Parathyroid adenoma (tissue), 2 donors: Measurements from ENCODE around the gene KATNBL1.

ENCODE experiments used
- H2AFZ ChIP-seq: fragments of 300-600 bp; sonication (generic); one replicate; pipeline ENCODE4 v1.7.0; 2017; ENCODE audit warnings: antibody characterized with exemption, mild to moderate bottlenecking
- H3K27ac ChIP-seq: fragments of 300-600 bp; sonication (generic); one replicate; pipeline ENCODE4 v1.7.0; 2017
- H3K27me3 ChIP-seq: fragments of 300-600 bp; sonication (generic); one replicate; pipeline ENCODE4 v1.7.0; 2017; ENCODE audit warnings: low read length; ENCODE audit not compliant: control insufficient read depth, insufficient read depth
- H3K36me3 ChIP-seq: fragments of 300-600 bp; sonication (generic); one replicate; pipeline ENCODE4 v1.7.0; 2017; ENCODE audit warnings: low read length; ENCODE audit not compliant: control insufficient read depth, insufficient read depth
- H3K4me1 ChIP-seq: fragments of 300-600 bp; sonication (generic); one replicate; pipeline ENCODE4 v1.7.0; 2017; ENCODE audit warnings: control low read depth
- H3K4me2 ChIP-seq: fragments of 300-600 bp; sonication (generic); one replicate; pipeline ENCODE4 v1.7.0; 2017; ENCODE audit warnings: low read length
- H3K4me3 ChIP-seq: fragments of 300-600 bp; sonication (generic); one replicate; pipeline ENCODE4 v1.7.0; 2017; ENCODE audit warnings: low read depth, low read length
- H3K79me2 ChIP-seq: fragments of 300-600 bp; sonication (generic); one replicate; pipeline ENCODE4 v1.7.0; 2017; ENCODE audit warnings: control low read depth
- H3K9ac ChIP-seq: fragments of 300-600 bp; sonication (generic); one replicate; pipeline ENCODE4 v1.7.0; 2017; ENCODE audit warnings: mild to moderate bottlenecking
- H3K9me3 ChIP-seq: fragments of 300-600 bp; sonication (generic); one replicate; pipeline ENCODE4 v1.7.0; 2017; ENCODE audit warnings: low read length; ENCODE audit not compliant: control insufficient read depth
- TF ChIP-seq, protein P1 (sequence below): fragments of 300-600 bp; sonication (generic); IDR thresholded peaks from one replicate; pipeline ENCODE4 v1.7.0; 2017; ENCODE audit warnings: antibody characterized with exemption, mild to moderate bottlenecking
- donor health status: primary hyperparathyroidism.

KATNBL1 gene

DNA sequence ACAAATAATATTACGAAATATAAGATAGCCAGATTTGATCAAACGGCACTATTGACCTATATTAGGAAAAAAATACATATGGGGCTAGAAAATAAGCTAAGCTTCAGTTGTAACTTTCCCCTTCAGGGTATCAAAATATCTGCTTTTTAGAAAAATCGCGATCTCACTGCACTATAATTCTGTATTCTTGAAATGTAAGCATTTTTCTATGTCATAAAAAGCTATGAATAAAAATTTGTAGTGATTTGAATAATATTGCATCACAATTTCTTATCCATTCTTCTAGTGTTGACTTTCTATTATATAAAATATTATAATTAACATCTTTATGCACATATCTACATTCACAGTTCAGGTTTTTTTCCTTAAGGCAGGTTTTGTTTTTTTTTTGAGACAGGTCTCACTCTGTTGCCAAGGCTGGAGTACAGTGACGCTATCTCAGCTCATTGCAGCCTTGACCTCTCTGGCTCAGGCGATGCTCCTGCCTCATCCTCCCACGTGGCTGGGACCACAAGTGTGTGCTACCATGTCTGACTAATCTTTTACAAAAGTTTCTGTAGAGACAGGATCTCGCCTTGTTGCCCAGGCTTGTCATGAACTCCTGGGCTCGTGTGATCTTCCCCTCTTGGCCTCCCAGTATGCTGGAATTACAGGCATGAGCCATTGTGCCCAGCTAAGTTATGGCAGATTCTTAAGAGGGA is 36.5 kb upstream of the KATNBL1 start:
- H3K79me2 ChIP-seq, result no peaks in the 10 kb centered on the region
- no peak overlapping the region for H3K4me3 ChIP-seq
- no peak overlapping the region for H3K4me2 ChIP-seq
- H2AFZ ChIP-seq, result no peak overlapping the region
- no peak overlapping the region for H3K27ac ChIP-seq
- no peaks in the 10 kb centered on the region for H3K27me3 ChIP-seq
- TF ChIP-seq, protein P1, sequence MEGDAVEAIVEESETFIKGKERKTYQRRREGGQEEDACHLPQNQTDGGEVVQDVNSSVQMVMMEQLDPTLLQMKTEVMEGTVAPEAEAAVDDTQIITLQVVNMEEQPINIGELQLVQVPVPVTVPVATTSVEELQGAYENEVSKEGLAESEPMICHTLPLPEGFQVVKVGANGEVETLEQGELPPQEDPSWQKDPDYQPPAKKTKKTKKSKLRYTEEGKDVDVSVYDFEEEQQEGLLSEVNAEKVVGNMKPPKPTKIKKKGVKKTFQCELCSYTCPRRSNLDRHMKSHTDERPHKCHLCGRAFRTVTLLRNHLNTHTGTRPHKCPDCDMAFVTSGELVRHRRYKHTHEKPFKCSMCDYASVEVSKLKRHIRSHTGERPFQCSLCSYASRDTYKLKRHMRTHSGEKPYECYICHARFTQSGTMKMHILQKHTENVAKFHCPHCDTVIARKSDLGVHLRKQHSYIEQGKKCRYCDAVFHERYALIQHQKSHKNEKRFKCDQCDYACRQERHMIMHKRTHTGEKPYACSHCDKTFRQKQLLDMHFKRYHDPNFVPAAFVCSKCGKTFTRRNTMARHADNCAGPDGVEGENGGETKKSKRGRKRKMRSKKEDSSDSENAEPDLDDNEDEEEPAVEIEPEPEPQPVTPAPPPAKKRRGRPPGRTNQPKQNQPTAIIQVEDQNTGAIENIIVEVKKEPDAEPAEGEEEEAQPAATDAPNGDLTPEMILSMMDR, result no peak
- H3K36me3 ChIP-seq, result no peaks in the 10 kb centered on the region
- no peaks in the 10 kb centered on the region for H3K4me1 ChIP-seq
- H3K9me3 ChIP-seq, result no peaks in the 10 kb centered on the region
- no peak overlapping the region for H3K9ac ChIP-seq

DNA sequence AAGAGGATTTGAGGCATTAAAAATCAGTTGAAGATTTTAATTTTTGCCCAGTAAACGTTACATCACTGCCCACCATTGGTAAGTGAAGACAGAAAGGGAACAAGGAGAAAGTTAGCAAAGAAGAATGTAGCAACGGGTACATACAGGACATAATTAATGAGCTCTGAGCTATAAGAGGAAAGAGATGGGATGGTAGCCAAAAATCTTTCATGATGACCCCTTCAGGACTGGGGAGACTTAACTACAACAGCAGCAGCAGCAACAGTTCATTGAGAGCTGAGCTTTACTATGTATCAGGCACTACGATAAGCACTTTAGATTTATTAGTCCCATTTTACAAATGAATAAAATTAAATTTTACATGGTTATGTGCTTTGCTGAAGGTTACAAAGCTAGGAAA is 33.3 kb upstream of the KATNBL1 start:
- Histone ChIP-seq H3K4me1 (no peaks in the 10 kb centered on the region), H3K9me3 (no peaks in the 10 kb centered on the region), H3K79me2 (no peaks in the 10 kb centered on the region), H3K4me3 (no peak overlapping the region), H3K4me2 (no peak overlapping the region), H3K27me3 (no peaks in the 10 kb centered on the region), H2AFZ (no peak overlapping the region), H3K27ac (no peak overlapping the region), H3K9ac (no peak overlapping the region), H3K36me3 (no peaks in the 10 kb centered on the region)
- TF ChIP-seq, protein P1, result no peak

- no peak overlapping the region for H2AFZ ChIP-seq
- no peak overlapping the region for H3K4me2 ChIP-seq
- TF ChIP-seq, protein P1, result no peak
- H3K27me3 ChIP-seq, result no peaks in the 10 kb centered on the region
- H3K9me3 ChIP-seq, result no peaks in the 10 kb centered on the region
- no peaks in the 10 kb centered on the region for H3K36me3 ChIP-seq
- no peak overlapping the region for H3K4me3 ChIP-seq
- no peaks in the 10 kb centered on the region for H3K79me2 ChIP-seq
- no peak overlapping the region for H3K27ac ChIP-seq
- H3K4me1 ChIP-seq, result no peaks in the 10 kb centered on the region
- no peak overlapping the region for H3K9ac ChIP-seq
Measured at GRCh38 chr15:34242331-34242710, 32.4 kb upstream of the KATNBL1 start.

DNA sequence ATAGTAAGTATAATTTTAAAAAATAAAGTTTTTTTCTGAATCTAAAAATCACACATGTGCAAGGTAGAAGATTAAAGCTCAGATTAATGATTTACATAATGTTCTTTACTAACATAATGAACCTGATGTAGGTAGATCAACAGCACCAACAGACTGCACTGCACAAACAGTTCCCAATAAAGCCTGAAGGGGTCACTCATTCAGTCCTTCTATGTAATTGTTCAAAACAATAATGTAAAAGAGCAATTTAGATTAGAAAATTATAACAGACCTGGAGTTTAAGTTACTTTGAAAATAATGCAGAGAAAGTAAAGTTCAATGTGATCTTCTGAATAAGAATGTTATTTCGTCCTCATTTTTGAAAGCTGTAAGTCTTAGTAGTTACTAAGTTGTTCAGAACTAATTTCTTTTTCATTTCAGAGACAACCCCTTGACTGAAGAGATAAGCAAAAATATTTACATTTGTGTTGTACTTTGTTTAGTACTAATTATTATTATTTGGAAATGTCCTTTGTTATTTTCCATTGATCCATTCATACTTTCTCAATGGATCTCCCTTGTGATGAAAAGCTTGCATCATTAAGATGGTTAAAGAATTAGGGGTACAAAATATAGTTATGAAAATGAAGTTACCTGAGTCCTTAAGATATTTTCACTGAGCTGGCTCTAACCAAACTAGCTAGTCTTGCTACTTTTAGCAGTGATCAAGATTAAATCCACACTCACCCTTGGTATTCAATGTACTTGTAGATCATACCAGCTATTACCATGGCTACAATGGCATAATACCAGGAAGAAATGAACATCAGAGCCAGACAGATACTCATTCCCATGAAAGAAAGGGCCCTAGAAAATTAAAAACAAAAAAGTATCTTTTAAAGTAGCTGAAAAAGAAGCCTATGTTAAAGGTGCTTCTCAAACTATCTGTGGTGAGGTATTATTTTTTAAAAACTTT is 31.8 kb upstream of the KATNBL1 start:
- H3K36me3 ChIP-seq, result no peaks in the 10 kb centered on the region

More for the DNA sequence above, 31.8 kb upstream of the KATNBL1 start:
- Histone ChIP-seq H3K4me3 (no peak overlapping the region), H3K79me2 (no peaks in the 10 kb centered on the region), H2AFZ (no peak overlapping the region), H3K27me3 (no peaks in the 10 kb centered on the region), H3K9ac (no peak overlapping the region), H3K27ac (no peak overlapping the region), H3K4me2 (no peak overlapping the region), H3K4me1 (no peaks in the 10 kb centered on the region), H3K9me3 (no peaks in the 10 kb centered on the region)
- TF ChIP-seq, protein P1, result peak; percentile 44
